Activated CD4-positive, alpha-beta T cell treated with anti-CD3 and anti-CD28 coated beads, Interleukin-2, amount 50 U/mL, for 4 hours (primary cell): ENCODE results near the gene GPRC5D.

Experiments
- DNase-seq, 2 experiments: peaks; one replicate each; pipeline ENCODE4 v3.0.0-alpha.2; 2020

GPRC5D gene

GRCh38 chr12:12933742-12934141 is 18.2 kb downstream of the GPRC5D start:
- DNase-seq = no peak

GRCh38 chr12:12930633-12931219 is 21.2 kb downstream of the GPRC5D start:
- DNase-seq = no peak

DNA sequence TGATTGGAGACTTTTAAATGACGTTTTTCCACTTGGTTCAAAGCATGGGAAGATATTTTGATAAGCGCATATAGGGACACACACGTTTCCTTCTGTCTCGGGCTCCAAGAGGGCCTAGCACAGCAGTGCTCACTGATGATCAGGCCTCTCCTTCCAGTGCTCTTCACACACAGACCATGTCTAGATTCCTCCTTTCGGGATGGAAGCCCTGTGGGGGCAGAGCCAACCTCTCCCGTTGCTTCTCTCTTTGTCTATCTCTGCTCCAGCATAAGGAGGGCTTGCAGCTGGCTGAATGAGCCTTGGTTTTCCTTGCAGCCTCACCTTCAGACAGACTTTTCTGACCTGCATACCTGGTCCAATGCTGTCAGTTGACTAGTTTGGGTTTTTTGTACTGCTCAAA is 22.3 kb downstream of the GPRC5D start:
- no peak for DNase-seq

DNA sequence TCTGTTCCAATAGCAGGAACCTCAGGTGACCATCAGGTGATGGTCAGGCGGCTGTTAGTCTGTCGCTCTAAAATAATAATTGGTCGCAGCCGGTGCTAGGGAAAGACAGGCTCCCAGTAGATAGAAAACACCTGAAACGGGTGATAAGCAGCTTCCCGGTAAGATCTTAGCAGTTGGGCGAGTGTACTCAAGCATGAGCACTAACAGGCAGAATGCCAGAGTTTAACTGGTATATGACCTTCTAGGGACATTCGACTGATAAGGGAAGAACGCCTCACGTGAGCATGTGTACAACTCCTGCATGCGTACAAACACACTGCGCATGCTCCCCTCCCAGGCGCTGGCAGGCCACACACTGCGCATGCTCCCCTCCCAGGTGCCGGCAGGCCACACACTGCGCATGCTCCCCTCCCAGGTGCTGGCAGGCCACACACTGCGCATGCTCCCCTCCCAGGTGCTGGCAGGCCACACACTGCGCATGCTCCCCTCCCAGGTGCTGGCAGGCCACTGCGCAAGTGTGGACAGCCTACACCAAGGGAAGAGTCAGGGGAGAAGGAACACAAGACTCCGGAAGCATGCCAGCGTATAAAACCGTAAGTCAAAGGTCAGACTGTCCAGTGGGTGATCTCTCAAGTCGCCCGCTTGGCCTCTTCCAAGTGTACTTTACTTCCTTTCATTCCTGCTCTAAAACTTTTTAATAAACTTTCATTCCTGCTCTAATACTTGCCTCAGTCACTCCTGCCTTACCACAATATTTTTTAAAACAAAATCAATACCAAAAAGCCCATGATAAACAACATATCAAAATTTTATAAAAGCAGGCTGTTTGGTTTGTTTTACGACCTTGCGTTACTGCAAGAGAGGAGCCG is 24.5 kb downstream of the GPRC5D start:
- DNase-seq = peak; percentile 38 to 54

DNA sequence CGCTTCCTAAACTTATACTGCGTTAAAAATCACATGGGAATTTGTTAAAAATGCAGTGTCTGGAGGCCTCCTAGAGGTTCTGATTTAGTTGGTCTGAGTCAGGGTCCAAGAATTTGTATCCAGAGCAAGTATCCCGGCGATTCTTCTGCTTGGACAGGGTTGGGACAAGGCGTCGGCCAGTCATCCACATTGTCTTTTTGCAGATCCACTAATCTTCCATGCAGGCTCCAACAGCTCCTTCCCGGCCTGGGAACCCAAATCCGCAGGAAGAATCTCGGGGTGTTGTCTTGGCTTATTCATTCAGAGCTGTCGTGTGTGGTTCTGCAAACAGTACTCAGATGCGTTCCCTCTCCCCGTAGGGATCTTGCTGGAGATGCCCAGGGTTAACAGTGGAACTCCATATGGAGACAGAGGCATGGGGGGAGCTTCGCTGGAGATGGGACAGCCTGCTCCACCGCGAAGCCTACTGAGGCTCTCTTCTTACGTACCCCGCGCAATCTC is 25.3 kb downstream of the GPRC5D start:
- no peak for DNase-seq

GRCh38 chr12:12925388-12925787 is 26.6 kb downstream of the GPRC5D start:
- no peak for DNase-seq

- no peak for DNase-seq
These were observed 27.8 kb downstream of the GPRC5D start for GRCh38 chr12:12924169-12924568.

- no peak for DNase-seq
These were observed 29.0 kb downstream of the GPRC5D start for GRCh38 chr12:12922978-12923377.

- DNase-seq = no peak
These were observed 29.8 kb downstream of the GPRC5D start for GRCh38 chr12:12922191-12922616.

GRCh38 chr12:12919666-12920435 is 32.1 kb downstream of the GPRC5D start:
- no peak for DNase-seq

DNA sequence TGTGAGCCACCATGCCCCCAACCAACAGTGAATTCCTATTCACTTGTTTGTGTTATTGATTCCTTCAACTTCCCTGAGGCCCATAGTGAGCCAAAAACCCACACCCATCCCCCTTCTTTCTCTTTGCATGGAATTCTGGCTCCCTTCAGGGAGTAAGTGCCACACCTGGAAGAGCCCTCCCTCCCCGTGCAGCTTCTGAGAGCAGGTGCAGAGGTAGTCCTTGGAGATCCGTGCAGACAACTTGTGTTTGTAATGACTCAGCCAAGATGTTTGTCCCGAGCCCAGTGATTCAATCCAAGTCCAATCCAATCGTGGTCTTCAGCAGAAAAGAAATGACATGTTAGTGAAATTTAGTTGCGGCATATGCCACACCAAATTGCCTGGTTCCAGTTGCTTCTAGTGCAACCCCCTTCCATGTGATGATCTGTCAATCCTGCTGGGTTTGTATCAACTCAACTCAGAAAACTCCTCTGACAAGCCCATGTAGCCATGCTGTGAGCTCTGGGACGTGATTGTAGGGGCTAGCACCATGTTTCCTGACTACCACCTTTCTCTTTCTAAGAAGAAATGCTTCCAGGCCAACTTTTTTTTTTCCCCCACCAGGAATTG is 33.1 kb downstream of the GPRC5D start:
- no peak for DNase-seq

DNA sequence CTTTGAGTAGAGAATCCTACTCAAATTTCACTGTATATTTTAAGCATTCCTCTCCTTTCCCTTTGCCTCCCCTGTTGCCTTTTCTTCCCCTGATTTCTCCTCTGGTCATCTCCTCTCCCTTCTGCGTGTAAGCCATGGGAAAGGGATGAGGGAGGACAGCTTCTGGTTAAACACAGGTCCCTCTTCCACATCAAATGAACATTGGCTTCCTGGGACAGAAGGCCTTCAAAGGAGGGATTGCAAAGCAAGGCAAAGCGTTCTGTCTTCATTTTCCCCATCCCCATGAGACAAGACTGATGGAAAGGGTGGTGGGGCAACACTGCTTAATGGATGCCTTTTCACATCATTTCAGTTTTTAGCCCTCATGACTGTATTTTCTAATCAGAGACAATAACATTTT is 34.5 kb downstream of the GPRC5D start:
- DNase-seq = no peak

- DNase-seq = peak; percentile 82 to 85
These were observed 35.6 kb downstream of the GPRC5D start for GRCh38 chr12:12916135-12916944.

DNA sequence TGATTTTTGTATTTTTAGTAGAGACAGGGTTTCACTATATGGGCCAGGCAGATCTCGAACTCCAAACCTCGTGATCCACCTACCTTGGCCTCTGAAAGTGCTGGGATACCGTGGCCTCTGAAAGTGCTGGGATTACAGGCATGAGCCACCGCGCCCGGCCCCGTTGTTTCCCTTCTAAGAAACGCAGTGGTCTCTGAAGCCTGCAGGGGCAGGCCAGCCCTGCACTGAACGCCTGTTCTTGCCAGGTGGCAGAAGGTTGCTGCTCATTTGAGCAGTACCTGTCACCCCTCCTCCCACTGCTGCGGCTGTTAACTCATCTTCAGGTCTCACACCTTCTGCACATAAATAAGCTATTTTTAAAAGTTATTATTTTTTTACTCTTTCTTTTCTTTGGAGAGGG is 36.3 kb downstream of the GPRC5D start:
- no peak for DNase-seq

- DNase-seq = no peak
These were observed 39.3 kb downstream of the GPRC5D start for GRCh38 chr12:12912711-12913110.

DNA sequence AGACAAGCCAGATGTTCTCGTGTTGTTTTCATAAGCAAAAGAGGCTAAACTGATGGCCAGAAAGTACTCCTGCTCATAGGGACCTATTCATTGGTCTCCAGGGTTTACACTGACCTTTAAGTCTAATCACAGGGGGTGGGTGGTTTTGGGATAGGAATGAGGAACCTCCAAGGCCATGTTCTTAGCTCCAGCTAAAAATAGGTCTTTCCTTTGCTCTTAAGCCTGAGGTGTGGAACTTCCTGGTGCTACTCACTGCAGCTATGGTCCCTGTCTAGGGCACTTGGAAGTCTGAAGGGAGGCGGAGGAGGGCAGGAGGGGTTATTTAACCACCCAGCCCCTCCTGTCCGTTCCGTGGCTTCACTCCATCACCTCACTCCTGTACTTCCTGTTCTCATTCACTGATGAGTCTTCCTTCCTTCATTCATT is 42.0 kb downstream of the GPRC5D start:
- DNase-seq = no peak

DNA sequence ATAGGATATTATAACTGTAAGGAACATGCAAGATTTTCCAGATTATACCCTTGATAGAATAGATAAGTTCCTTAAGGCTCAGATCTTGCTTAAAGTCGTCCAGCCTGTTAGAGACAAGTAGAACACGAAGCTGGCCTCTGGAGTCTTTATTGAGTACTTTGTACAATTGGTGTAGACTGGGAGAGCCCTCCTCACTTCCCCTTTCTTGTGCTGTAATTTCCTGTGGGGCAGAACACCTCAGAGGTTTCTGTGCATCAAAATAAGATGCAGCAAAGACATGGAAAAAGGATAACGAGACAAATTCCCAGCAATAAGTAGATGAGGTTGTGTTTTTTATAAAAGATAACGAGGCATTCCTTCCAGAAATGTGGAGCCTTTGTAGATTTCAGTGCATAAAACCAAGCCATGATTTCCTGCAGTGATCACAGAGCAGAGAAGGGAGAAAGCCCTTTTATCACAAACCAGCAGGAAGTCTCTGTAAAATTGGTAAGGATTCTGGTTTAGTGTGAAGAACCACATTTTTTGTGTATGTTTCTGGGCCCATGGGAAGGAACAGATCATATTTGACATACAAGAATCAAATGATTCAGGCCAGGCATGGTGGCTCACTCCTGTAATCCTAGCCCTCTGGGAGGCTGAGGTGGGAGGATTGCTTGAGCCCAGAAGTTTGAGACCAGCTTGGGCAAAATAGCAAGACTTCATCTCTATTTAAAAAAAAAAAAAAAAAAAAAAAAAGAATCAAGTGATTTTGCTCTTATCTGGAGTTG is 42.6 kb downstream of the GPRC5D start:
- DNase-seq = no peak

- DNase-seq = no peak
These were observed 43.3 kb downstream of the GPRC5D start for GRCh38 chr12:12908711-12909110.

- DNase-seq = no peak
These were observed 43.7 kb downstream of the GPRC5D start for GRCh38 chr12:12908252-12908651.

DNA sequence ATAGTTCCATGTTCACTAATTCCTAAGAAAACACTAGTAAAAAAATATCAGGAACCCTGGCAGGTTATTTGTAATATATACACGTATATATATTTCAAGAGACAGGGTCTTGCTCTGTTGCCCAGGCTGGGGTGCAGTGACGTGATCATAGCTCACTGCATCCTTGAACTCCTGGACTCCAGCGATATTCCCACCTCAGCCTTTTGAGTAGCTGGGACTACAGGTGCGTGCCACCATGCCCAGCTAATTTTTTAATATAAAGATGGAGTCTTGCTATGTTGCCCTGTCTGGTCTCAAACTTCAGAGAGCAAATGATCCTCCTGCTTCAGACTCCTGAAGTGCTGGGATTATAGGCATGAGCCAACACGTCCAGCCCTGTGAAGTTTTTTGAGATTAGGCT is 44.4 kb downstream of the GPRC5D start:
- DNase-seq = no peak
